ENCODE results near the gene PRSS3. TPM values are rescaled to one million over a fixed set of nuclear protein-coding genes. Genes with fewer than 3 reads are reported as not detected.
"Not testable (repeated sequence)": the region's sequence is repeated elsewhere in the genome, so short reads cannot be mapped to it uniquely, and the experiment has no call there.

The PRSS3 gene
- total RNA-seq, result 100 to 1,000 TPM in 3 of 4 donors, 10 to 100 TPM in 1; 42.2 to 298 (median 113) TPM

- Histone ChIP-seq H3K4me1 (peaks cover 0 to 9% (median 0%) of the 10 kb centered on the region in 4 donors), H3K36me3 (no peaks in the 10 kb centered on the region), H3K9me3 (no peaks in the 10 kb centered on the region), H3K27ac (no peak within 1 kb of the TSS), H3K27me3 (no peaks in the 10 kb centered on the region), H3K4me3 (no peak within 1 kb of the TSS)
- WGBS, 2 donors (ENCODE audit: low coverage in 1 of 2), result 20 to 51% methylated on average over 1 to 4 of the region's 4 CpGs
- in situ Hi-C loops (cut with MboI; ENCODE audit: low pct_ligation_motif_present in 1 of 4, low pct_unique_long_range_greater_than_20kb in 1 of 4, low sequenced_read_pairs in 3 of 4), result no loop called here
- no peak for TF ChIP-seq POLR2AphosphoS5 (IDR thresholded peaks at IDR 0.05)
- no peak for TF ChIP-seq EP300 (IDR thresholded peaks at IDR 0.05; ENCODE audit: low read depth)
- no peak for TF ChIP-seq POLR2A (IDR thresholded peaks at IDR 0.05)
- TF ChIP-seq CTCF (IDR thresholded peaks at IDR 0.05), result no peak
- intact Hi-C loops (cut with DNase I; ENCODE audit: low total_unique reads), result no loop called here
- no peak for DNase-seq
These were observed at the start of gene PRSS3 for GRCh38 chr9:33795281-33795680. Gene PRSS3, plus strand, starts transcription at chr9:33795561. Its CDS starts 13 bp downstream, at chr9:33795574.

DNA sequence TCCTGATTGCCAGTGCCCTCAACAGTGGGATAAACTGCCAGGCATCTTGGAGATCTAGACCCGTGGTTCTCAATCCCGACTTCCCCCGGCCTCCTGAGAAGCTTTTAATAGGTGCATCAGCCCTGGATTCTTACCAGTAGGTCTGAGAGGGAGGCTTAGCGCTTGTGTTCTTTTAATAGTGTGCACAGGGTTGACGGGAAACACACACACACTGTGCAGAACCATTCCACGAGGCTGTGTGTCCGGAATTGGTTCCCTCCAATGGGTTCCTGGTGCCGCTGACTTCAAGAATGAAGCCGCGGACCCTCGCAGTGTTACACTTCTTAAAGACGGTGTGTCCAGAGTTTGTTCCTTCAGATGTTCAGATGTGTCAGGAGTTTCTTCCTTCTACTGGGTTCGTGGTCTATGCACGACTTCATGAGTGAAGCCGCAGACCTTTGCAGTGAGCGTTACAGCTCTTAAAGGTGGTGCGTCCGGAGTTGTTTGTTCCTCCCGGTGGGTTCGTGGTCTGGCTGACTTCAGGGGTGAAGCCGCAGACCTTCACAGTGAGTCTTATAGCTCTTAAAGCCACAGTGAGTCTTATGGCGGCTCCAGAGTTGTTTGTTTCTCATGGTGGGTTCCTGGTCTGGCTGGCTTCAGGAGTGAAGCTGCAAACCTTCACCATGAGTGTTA is 46.6 kb upstream of the PRSS3 start:
- DNase-seq, result no peak
- peaks cover 29% of the 10 kb centered on the region for H3K27me3 ChIP-seq
- H3K9me3 ChIP-seq, result no peaks in the 10 kb centered on the region
- 77 to 83% methylated on average over 9 to 22 of the region's 22 CpGs for WGBS, 2 donors (ENCODE audit: low coverage in 1 of 2)
- peaks cover 0 to 17% (median 7%) of the 10 kb centered on the region in 4 donors for H3K4me1 ChIP-seq
- H3K4me3 ChIP-seq, result no peak overlapping the region
- H3K36me3 ChIP-seq, result no peaks in the 10 kb centered on the region
- intact Hi-C loops (cut with DNase I; ENCODE audit: low total_unique reads) (no loop called here), in situ Hi-C loops (cut with MboI; ENCODE audit: low pct_ligation_motif_present in 1 of 4, low pct_unique_long_range_greater_than_20kb in 1 of 4, low sequenced_read_pairs in 3 of 4) (no loop called here)
- TF ChIP-seq POLR2AphosphoS5 (IDR thresholded peaks at IDR 0.05) (no peak), EP300 (IDR thresholded peaks at IDR 0.05; ENCODE audit: low read depth) (no peak), CTCF (IDR thresholded peaks at IDR 0.05) (no peak), POLR2A (IDR thresholded peaks at IDR 0.05) (no peak)
- no peak overlapping the region for H3K27ac ChIP-seq

DNA sequence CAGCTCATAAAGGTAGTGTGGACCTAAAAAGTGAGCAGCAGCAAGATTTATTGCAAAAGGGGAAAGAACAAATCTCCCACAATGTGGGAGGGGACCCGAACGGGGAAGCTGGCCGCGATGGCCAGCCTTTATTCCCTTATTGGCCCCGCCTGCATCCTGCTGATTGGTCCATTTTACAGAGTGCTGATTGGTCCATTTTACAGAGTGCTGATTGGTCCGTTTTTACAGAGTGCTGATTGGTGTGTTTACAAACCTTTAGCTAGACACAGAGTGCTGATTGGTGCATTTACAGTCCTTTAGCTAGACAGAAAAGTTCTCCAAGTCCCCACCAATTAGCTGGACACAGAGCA is 46.1 kb upstream of the PRSS3 start:
- H3K27ac ChIP-seq; intact Hi-C loops (cut with DNase I; ENCODE audit: low total_unique reads); in situ Hi-C loops (cut with MboI; ENCODE audit: low pct_ligation_motif_present in 1 of 4, low pct_unique_long_range_greater_than_20kb in 1 of 4, low sequenced_read_pairs in 3 of 4); DNase-seq; H3K36me3 ChIP-seq; H3K4me3 ChIP-seq; H3K9me3 ChIP-seq: not testable (repeated sequence)
- WGBS, 2 donors (ENCODE audit: low coverage in 1 of 2), result 69% methylated on average over 6 of the region's 6 CpGs; no CpG with 5 or more reads in 1 of the 2 donors
- H3K4me1 ChIP-seq, result peaks cover 0 to 18% (median 9%) of the 10 kb centered on the region in 4 donors
- peaks cover 29% of the 10 kb centered on the region for H3K27me3 ChIP-seq

- WGBS, 2 donors (ENCODE audit: low coverage in 1 of 2), result 19% methylated on average over 30 of the region's 35 CpGs; no CpG with 5 or more reads in 1 of the 2 donors
- Histone ChIP-seq H3K27ac (peak overlapping the region; percentile 85 to 90 (median 88)), H3K9me3 (no peaks in the 10 kb centered on the region), H3K4me1 (peaks cover 0 to 18% (median 9%) of the 10 kb centered on the region in 4 donors), H3K36me3 (no peaks in the 10 kb centered on the region), H3K27me3 (peaks cover 30% of the 10 kb centered on the region), H3K4me3 (peak overlapping the region; percentile 37 to 65 (median 48))
- in situ Hi-C loops (cut with MboI; ENCODE audit: low pct_ligation_motif_present in 1 of 4, low pct_unique_long_range_greater_than_20kb in 1 of 4, low sequenced_read_pairs in 3 of 4) (no loop called here), intact Hi-C loops (cut with DNase I; ENCODE audit: low total_unique reads) (no loop called here)
- TF ChIP-seq POLR2A (IDR thresholded peaks at IDR 0.05) (peak; percentile 88), POLR2AphosphoS5 (IDR thresholded peaks at IDR 0.05) (peak in 2 of 3 donors; percentile 77 to 81), CTCF (IDR thresholded peaks at IDR 0.05) (no peak), EP300 (IDR thresholded peaks at IDR 0.05; ENCODE audit: low read depth) (no peak)
- peak; percentile 70 for DNase-seq
These were observed 45.0 kb upstream of the PRSS3 start for GRCh38 chr9:33750307-33750838.
